Caco-2 (cell line): Measurements from ENCODE around the gene NQO1. TPM values are rescaled to one million over a fixed set of nuclear protein-coding genes. Genes with fewer than 3 reads are reported as not detected.

Experiments
- BruUV-seq: library from RNA; stranded (reverse); fragments of 400-500 nt; replicated peaks from 2 replicates; lab custom pipeline; 2021; lab: Mats Ljungman, UMichigan
- CTCF ChIA-PET: fragments of 300-600 bp; sonication (Branson Sonifier 250); formaldehyde crosslinking; loops from one replicate; lab custom pipeline; 2022; ENCODE audit warnings: antibody characterized with exemption; lab: Charles Lee
- POLR2A ChIA-PET: fragments of 300-600 bp; sonication (Branson Sonifier 250); formaldehyde crosslinking; loops from one replicate; lab custom pipeline; 2022; ENCODE audit warnings: antibody characterized with exemption; lab: Charles Lee
- DNase-seq, 2 experiments: peaks; one replicate each; pipeline versions ENCODE4 v3.0.0 to v3.0.0-alpha.2; 2020 to 2022
- H3K27me3 ChIP-seq: replicated peaks from 2 replicates; pipeline ENCODE4 v1.6.0; 2011; ENCODE audit warnings: low read length; ENCODE audit not compliant: control insufficient read depth, insufficient read depth
- H3K36me3 ChIP-seq: 2 replicates; pipeline ENCODE4 v1.5.1; 2011; ENCODE audit warnings: low read length; ENCODE audit not compliant: control insufficient read depth, insufficient read depth
- H3K4me1 ChIP-seq: fragments of 250-450 bp; sonication (Bioruptor Pico); 2 replicates; pipeline ENCODE4 v1.5.1; 2020; ENCODE audit warnings: mild to moderate bottlenecking
- H3K4me3 ChIP-seq: 2 replicates; pipeline ENCODE4 v1.5.1; 2011; ENCODE audit warnings: low read depth, mild to moderate bottlenecking, control low read depth, low read length
- H3K9me3 ChIP-seq: fragments of 250-450 bp; sonication (Bioruptor Pico); 2 replicates; pipeline ENCODE4 v1.5.1; 2020; ENCODE audit warnings: mild to moderate bottlenecking, moderate library complexity
- H3K27ac Mint-ChIP-seq: one replicate; pipeline ENCODE4 v1.8.0; 2022; ENCODE audit warnings: mixed read lengths; ENCODE audit not compliant: unreplicated experiment
- H3K27me3 Mint-ChIP-seq: one replicate; pipeline ENCODE4 v1.8.0; 2022; ENCODE audit warnings: mixed read lengths; ENCODE audit not compliant: insufficient read depth, unreplicated experiment
- H3K36me3 Mint-ChIP-seq: one replicate; pipeline ENCODE4 v1.8.0; 2022; ENCODE audit warnings: mild to moderate bottlenecking, mixed read lengths; ENCODE audit not compliant: insufficient read depth, unreplicated experiment
- H3K4me1 Mint-ChIP-seq: one replicate; pipeline ENCODE4 v1.8.0; 2022; ENCODE audit warnings: low read depth, mixed read lengths; ENCODE audit not compliant: unreplicated experiment
- H3K4me3 Mint-ChIP-seq: one replicate; pipeline ENCODE4 v1.8.0; 2022; ENCODE audit warnings: mild to moderate bottlenecking, moderate library complexity, mixed read lengths; ENCODE audit not compliant: unreplicated experiment
- H3K9me3 Mint-ChIP-seq: one replicate; pipeline ENCODE4 v1.8.0; 2022; ENCODE audit warnings: mixed read lengths; ENCODE audit not compliant: unreplicated experiment
- intact Hi-C: fragments of 100-400 bp; cut with micrococcal nuclease; formaldehyde crosslinking; loops from one replicate; pipeline ENCODE4 v1.10.0; 2022; ENCODE audit not compliant: unreplicated experiment
- total RNA-seq: library from RNA; stranded (reverse); gene quantifications from 2 replicates; pipeline ENCODE4 v1.2.3, GENCODE V29; 2022
- TF ChIP-seq, protein P1 (sequence below), 2 experiments: fragments of 200-600 bp in 1 of 2; IDR thresholded peaks; 1 replicate in 1 of 2; 2 replicates in 1 of 2; pipeline versions ENCODE4 v1.5.1 to v1.8.0; 2011 to 2022; ENCODE audit warnings: antibody characterized with exemption in 1 of 2, control low read depth in 1 of 2, inconsistent platforms in 1 of 2, low read depth in 1 of 2, low read length in 1 of 2, mild to moderate bottlenecking in 1 of 2, moderate library complexity in 1 of 2; ENCODE audit not compliant: insufficient read depth in 1 of 2, severe bottlenecking in 1 of 2, unreplicated experiment in 1 of 2

The NQO1 gene
- total RNA-seq, 1 experiment from 2014 or later, result 119 TPM

- CTCF ChIA-PET, result interaction anchor here (0.6 kb wide), 1 partner anchor 34 kb away, joined by 3 read pairs; no protein-coding TSS in a partner anchor
- TF ChIP-seq, protein P1, sequence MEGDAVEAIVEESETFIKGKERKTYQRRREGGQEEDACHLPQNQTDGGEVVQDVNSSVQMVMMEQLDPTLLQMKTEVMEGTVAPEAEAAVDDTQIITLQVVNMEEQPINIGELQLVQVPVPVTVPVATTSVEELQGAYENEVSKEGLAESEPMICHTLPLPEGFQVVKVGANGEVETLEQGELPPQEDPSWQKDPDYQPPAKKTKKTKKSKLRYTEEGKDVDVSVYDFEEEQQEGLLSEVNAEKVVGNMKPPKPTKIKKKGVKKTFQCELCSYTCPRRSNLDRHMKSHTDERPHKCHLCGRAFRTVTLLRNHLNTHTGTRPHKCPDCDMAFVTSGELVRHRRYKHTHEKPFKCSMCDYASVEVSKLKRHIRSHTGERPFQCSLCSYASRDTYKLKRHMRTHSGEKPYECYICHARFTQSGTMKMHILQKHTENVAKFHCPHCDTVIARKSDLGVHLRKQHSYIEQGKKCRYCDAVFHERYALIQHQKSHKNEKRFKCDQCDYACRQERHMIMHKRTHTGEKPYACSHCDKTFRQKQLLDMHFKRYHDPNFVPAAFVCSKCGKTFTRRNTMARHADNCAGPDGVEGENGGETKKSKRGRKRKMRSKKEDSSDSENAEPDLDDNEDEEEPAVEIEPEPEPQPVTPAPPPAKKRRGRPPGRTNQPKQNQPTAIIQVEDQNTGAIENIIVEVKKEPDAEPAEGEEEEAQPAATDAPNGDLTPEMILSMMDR (IDR thresholded peaks at IDR 0.05; ENCODE audit: insufficient read depth in 1 of 2, low read depth in 1 of 2, low read length in 1 of 2, severe bottlenecking in 1 of 2, unreplicated experiment in 1 of 2), result no peak
- H3K9me3 ChIP-seq, result no peaks in the 10 kb centered on the region
- H3K27me3 Mint-ChIP-seq, result no peaks in the 10 kb centered on the region
- BruUV-seq, result no TSS peak
- no peak overlapping the region for H3K4me3 ChIP-seq
- peaks cover 8% of the 10 kb centered on the region for H3K4me1 Mint-ChIP-seq
- H3K36me3 ChIP-seq, result peaks cover 10% of the 10 kb centered on the region
- intact Hi-C loops, result no loop called here
- H3K4me1 ChIP-seq, result no peaks in the 10 kb centered on the region; the same call in 1 of the 2 replicates
- POLR2A ChIA-PET, result no interaction called here
- no peaks in the 10 kb centered on the region for H3K9me3 Mint-ChIP-seq
- H3K27ac Mint-ChIP-seq, result no peak overlapping the region
- H3K4me3 Mint-ChIP-seq, result no peak overlapping the region
- H3K27me3 ChIP-seq, result no peaks in the 10 kb centered on the region
- DNase-seq, result no peak
- H3K36me3 Mint-ChIP-seq, result peaks cover 92% of the 10 kb centered on the region
Measured at GRCh38 chr16:69691980-69692911, 34.1 kb downstream of the NQO1 start.

DNA sequence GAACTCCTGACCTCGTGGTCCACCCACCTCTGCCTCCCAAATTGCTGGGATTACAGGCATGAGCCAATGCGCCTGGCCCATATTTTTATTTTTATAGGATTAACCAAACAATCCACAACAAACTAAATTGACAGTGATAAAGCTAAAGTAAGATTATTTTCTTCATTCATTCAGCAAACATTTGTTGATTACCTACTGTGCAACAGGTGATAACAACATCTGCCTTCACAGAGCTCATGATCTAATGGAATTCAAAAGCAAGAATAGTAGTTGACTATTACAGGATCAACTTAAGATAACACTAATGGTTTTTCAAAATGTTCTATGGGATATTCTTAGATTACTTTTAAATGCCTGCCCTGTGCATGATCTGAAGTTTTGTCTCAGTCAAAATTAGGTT, 37.8 kb downstream of the NQO1 start:
- Mint-ChIP-seq H3K9me3 (no peaks in the 10 kb centered on the region), H3K4me1 (peaks cover 3% of the 10 kb centered on the region), H3K27me3 (no peaks in the 10 kb centered on the region), H3K27ac (no peak overlapping the region), H3K4me3 (no peak overlapping the region), H3K36me3 (peaks cover 87% of the 10 kb centered on the region)
- DNase-seq, result no peak
- no TSS peak for BruUV-seq
- peaks cover 6% of the 10 kb centered on the region for H3K36me3 ChIP-seq
- H3K27me3 ChIP-seq, result no peaks in the 10 kb centered on the region
- no peaks in the 10 kb centered on the region for H3K9me3 ChIP-seq
- H3K4me1 ChIP-seq, result no peaks in the 10 kb centered on the region; the same call in 1 of the 2 replicates
- no peak overlapping the region for H3K4me3 ChIP-seq
- ChIA-PET CTCF (no interaction called here), POLR2A (no interaction called here)
- TF ChIP-seq, protein P1 (IDR thresholded peaks at IDR 0.05; ENCODE audit: insufficient read depth in 1 of 2, low read depth in 1 of 2, low read length in 1 of 2, severe bottlenecking in 1 of 2, unreplicated experiment in 1 of 2), result no peak
- intact Hi-C loops, result no loop called here

DNA sequence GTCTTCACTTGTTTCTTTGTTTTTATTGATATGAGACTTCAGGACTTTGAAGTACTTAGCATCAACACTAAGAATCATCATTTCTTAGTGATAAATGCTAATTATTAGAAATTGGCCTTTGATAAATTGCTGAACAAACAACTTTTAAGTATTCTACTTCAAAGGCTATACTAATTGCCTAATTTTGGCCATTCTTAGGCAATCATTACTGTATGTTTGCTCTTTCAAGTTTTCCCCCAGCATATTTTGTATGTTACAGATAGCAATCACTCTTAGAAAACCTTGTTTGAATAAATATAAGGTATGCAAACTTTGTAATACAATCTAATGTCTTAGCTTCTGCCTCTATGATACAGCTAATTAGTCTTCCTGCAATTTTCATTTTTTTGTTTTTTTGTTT, 46.0 kb downstream of the NQO1 start:
- ChIA-PET POLR2A (no interaction called here), CTCF (no interaction called here)
- Histone ChIP-seq H3K27me3 (no peaks in the 10 kb centered on the region), H3K4me1 (peaks cover 7% of the 10 kb centered on the region), H3K4me3 (no peak overlapping the region), H3K36me3 (peaks cover 4% of the 10 kb centered on the region), H3K9me3 (no peaks in the 10 kb centered on the region)
- no peak overlapping the region for H3K27ac Mint-ChIP-seq
- H3K9me3 Mint-ChIP-seq, result no peaks in the 10 kb centered on the region
- no peak overlapping the region for H3K4me3 Mint-ChIP-seq
- peaks cover 93% of the 10 kb centered on the region for H3K36me3 Mint-ChIP-seq
- peaks cover 8% of the 10 kb centered on the region for H3K4me1 Mint-ChIP-seq
- no peaks in the 10 kb centered on the region for H3K27me3 Mint-ChIP-seq
- no peak for DNase-seq
- TF ChIP-seq, protein P1 (IDR thresholded peaks at IDR 0.05; ENCODE audit: insufficient read depth in 1 of 2, low read depth in 1 of 2, low read length in 1 of 2, severe bottlenecking in 1 of 2, unreplicated experiment in 1 of 2), result no peak
- intact Hi-C loops, result no loop called here
- no TSS peak for BruUV-seq
